GM03348 (cell line): Measurements from ENCODE around the gene NEUROD1.
"Not testable (repeated sequence)": the region's sequence is repeated elsewhere in the genome, so short reads cannot be mapped to it uniquely, and the experiment has no call there.

Experiments
- DNase-seq: peaks from one replicate; pipeline ENCODE4 v3.0.0; 2012; ENCODE audit warnings: low spot score

NEUROD1 gene

GRCh38 chr2:181680055-181680936, at the start of gene NEUROD1:
TSS of gene NEUROD1 (minus strand) at chr2:181680517. CDS start at chr2:181678860, 1,657 bp downstream.
- DNase-seq, result peak; percentile 5

GRCh38 chr2:181725476-181725875, 45.2 kb upstream of the NEUROD1 start:
- DNase-seq, result no peak

- no peak for DNase-seq
Observed at GRCh38 chr2:181724662-181725061, 44.3 kb upstream of the NEUROD1 start.

- no peak for DNase-seq
Observed at GRCh38 chr2:181723731-181724130, 43.4 kb upstream of the NEUROD1 start.

GRCh38 chr2:181715033-181715630, 34.8 kb upstream of the NEUROD1 start:
- peak; percentile 71 for DNase-seq

GRCh38 chr2:181711051-181711450, 30.7 kb upstream of the NEUROD1 start:
- DNase-seq, result not testable (repeated sequence)

- not testable (repeated sequence) for DNase-seq
Observed at GRCh38 chr2:181702519-181702918, 22.2 kb upstream of the NEUROD1 start.

- no peak for DNase-seq
Observed at GRCh38 chr2:181698223-181698622, 17.9 kb upstream of the NEUROD1 start.

GRCh38 chr2:181697571-181697970, 17.3 kb upstream of the NEUROD1 start:
- DNase-seq, result no peak

GRCh38 chr2:181697126-181697525, 16.8 kb upstream of the NEUROD1 start:
- no peak for DNase-seq

- DNase-seq, result no peak
Observed at GRCh38 chr2:181694271-181694670, 14.0 kb upstream of the NEUROD1 start.

GRCh38 chr2:181690860-181691259, 10.5 kb upstream of the NEUROD1 start:
- no peak for DNase-seq

- no peak for DNase-seq
Observed at GRCh38 chr2:181686576-181687185, 6.4 kb upstream of the NEUROD1 start.

- peak; percentile 34 for DNase-seq
Observed at GRCh38 chr2:181685150-181685688, 4.9 kb upstream of the NEUROD1 start.

GRCh38 chr2:181684454-181685149, 4.3 kb upstream of the NEUROD1 start:
- DNase-seq, result no peak

GRCh38 chr2:181683518-181684453, 3.5 kb upstream of the NEUROD1 start:
- DNase-seq, result peak; percentile 60

GRCh38 chr2:181682795-181683517, 2.6 kb upstream of the NEUROD1 start:
- peak; percentile 4 for DNase-seq

- no peak for DNase-seq
Observed at GRCh38 chr2:181682026-181682789, 1.9 kb upstream of the NEUROD1 start.
